Stimulated activated naive B cell treated with anti-CD40 and anti-IgM and Interleukin-4, amounts not matched to agents 10 μg/mL and 1 μg/mL and 100 μg/mL, for 72 hours (primary cell): ENCODE results near the gene CRYZ.
"Not testable (repeated sequence)": the region's sequence is repeated elsewhere in the genome, so short reads cannot be mapped to it uniquely, and the experiment has no call there.

Experiments
- ATAC-seq, 2 donors: fragments of 150-1000 bp; cut with Tn5 transposase; replicated peaks; 2 replicates each; pipeline ENCODE4 v1.10.0; 2021; ENCODE audit warnings: moderate library complexity in 1 of 2
- DNase-seq: peaks from one replicate; pipeline ENCODE4 v3.0.0; 2021
- H3K27ac Mint-ChIP-seq: one replicate; pipeline ENCODE4 v1.8.0; 2022; ENCODE audit warnings: mild to moderate bottlenecking, mixed read lengths
- H3K27me3 Mint-ChIP-seq, 2 donors: one replicate each; pipeline ENCODE4 v1.8.0; 2022; ENCODE audit warnings: mixed read lengths in 2 of 2
- H3K36me3 Mint-ChIP-seq, 2 donors: one replicate each; pipeline ENCODE4 v1.8.0; 2022; ENCODE audit warnings: mixed read lengths in 2 of 2, mild to moderate bottlenecking in 1 of 2
- H3K4me1 Mint-ChIP-seq, 2 donors: one replicate each; pipeline ENCODE4 v1.8.0; 2022; ENCODE audit warnings: mixed read lengths in 2 of 2, mild to moderate bottlenecking in 1 of 2
- H3K4me3 Mint-ChIP-seq, 2 donors: one replicate each; pipeline ENCODE4 v1.8.0; 2022; ENCODE audit warnings: mild to moderate bottlenecking in 2 of 2, mixed read lengths in 2 of 2, moderate library complexity in 1 of 2
- H3K9me3 Mint-ChIP-seq, 2 donors: one replicate each; pipeline ENCODE4 v1.8.0; 2022; ENCODE audit warnings: mixed read lengths in 2 of 2, mild to moderate bottlenecking in 1 of 2

The CRYZ gene

GRCh38 chr1:74681851-74682250, 51.0 kb downstream of the CRYZ start:
- Mint-ChIP-seq H3K27me3 (peaks cover 0 to 15% of the 10 kb centered on the region in 2 donors), H3K9me3 (no peaks in the 10 kb centered on the region), H3K36me3 (no peaks in the 10 kb centered on the region), H3K4me1 (peaks cover 2 to 8% of the 10 kb centered on the region in 2 donors), H3K27ac (no peak overlapping the region), H3K4me3 (no peak overlapping the region)
- no peak for ATAC-seq
- DNase-seq, result no peak

GRCh38 chr1:74681449-74681848, 51.4 kb downstream of the CRYZ start:
- peaks cover 2 to 8% of the 10 kb centered on the region in 2 donors for H3K4me1 Mint-ChIP-seq
- no peak overlapping the region for H3K27ac Mint-ChIP-seq
- peaks cover 0 to 16% of the 10 kb centered on the region in 2 donors for H3K27me3 Mint-ChIP-seq
- ATAC-seq (peak; percentile 74 to 79), DNase-seq (no peak)
- H3K36me3 Mint-ChIP-seq, result no peaks in the 10 kb centered on the region
- no peaks in the 10 kb centered on the region for H3K9me3 Mint-ChIP-seq
- no peak overlapping the region for H3K4me3 Mint-ChIP-seq

GRCh38 chr1:74681001-74681400, 51.8 kb downstream of the CRYZ start:
- Mint-ChIP-seq H3K4me3 (no peak overlapping the region), H3K27me3 (peaks cover 0 to 16% of the 10 kb centered on the region in 2 donors), H3K36me3 (no peaks in the 10 kb centered on the region), H3K9me3 (no peaks in the 10 kb centered on the region), H3K27ac (no peak overlapping the region), H3K4me1 (peaks cover 2 to 8% of the 10 kb centered on the region in 2 donors)
- ATAC-seq (peak in 1 of 2 donors; percentile 16), DNase-seq (no peak)

DNA sequence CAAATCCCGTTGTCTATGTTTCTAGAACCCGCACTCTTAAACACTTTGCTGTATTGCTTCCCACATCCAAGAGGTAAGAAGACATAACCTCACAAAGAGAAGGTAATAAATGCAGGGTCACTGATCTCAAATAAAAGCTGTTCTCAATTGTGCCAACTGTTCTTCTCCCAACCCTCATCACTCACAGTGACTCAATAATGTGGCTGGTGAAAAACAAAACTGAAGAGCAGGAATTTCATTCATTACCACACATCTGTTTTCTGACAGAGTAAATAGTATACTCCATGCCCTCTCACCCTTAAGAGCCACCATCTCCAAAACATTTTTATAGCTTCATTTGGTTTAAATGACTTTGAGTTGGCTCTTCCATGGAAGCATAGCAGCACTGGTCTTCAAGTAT, 53.0 kb downstream of the CRYZ start:
- ATAC-seq, result no peak
- H3K27ac Mint-ChIP-seq, result no peak overlapping the region

GRCh38 chr1:74677926-74678325, 54.9 kb downstream of the CRYZ start:
- DNase-seq (no peak), ATAC-seq (no peak)
- H3K9me3 Mint-ChIP-seq, result no peaks in the 10 kb centered on the region
- H3K27me3 Mint-ChIP-seq, result peaks cover 18 to 43% of the 10 kb centered on the region in 2 donors
- no peak overlapping the region for H3K4me3 Mint-ChIP-seq
- H3K36me3 Mint-ChIP-seq, result no peaks in the 10 kb centered on the region
- peaks cover 12 to 29% of the 10 kb centered on the region in 2 donors for H3K4me1 Mint-ChIP-seq
- no peak overlapping the region for H3K27ac Mint-ChIP-seq

More for the DNA sequence above, 53.0 kb downstream of the CRYZ start:
- Mint-ChIP-seq H3K27me3 (peaks cover 2 to 24% of the 10 kb centered on the region in 2 donors), H3K4me1 (peaks cover 2 to 10% of the 10 kb centered on the region in 2 donors), H3K36me3 (no peaks in the 10 kb centered on the region), H3K9me3 (no peaks in the 10 kb centered on the region), H3K4me3 (no peak overlapping the region)
- no peak for DNase-seq

DNA sequence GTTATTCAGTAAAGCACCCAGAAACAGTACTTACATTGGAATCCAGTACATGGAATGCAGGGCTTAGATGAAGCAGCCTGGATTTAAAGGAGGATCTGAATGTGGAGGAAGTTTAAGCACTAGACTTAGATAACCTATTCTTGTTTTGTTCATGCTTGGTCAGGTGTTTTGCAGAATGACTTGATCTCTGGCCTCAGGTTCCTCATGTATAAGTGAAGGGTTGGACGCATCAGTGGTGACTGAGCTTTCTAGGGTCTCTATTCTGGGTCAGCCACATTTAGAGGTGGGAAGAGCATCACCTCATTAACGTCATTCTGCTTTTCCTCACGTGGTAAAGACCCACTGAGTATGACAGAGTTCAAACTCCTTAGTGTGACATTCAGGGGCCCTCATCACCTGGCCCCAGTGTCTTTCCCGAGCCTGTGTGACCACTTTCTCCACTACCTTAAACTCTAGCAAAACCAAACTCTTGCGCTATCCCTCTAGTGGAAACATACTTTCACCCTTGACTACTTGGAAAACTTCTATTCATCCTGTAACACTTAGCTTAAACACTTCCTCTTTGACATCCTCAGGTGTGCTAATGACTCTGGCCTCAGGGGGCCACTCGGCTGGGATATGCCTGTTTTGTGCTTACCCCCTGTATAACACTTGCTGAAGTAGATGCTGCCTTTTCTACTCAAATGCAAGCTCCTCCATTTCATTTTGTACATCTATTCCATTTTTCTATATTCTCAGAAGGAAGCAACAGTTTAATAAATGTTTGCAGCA, 58.4 kb downstream of the CRYZ start:
- H3K27me3 Mint-ChIP-seq, result peaks cover 26 to 47% of the 10 kb centered on the region in 2 donors
- H3K4me1 Mint-ChIP-seq, result peaks cover 12 to 23% of the 10 kb centered on the region in 2 donors
- ATAC-seq, result peak; percentile 59 to 70

DNA sequence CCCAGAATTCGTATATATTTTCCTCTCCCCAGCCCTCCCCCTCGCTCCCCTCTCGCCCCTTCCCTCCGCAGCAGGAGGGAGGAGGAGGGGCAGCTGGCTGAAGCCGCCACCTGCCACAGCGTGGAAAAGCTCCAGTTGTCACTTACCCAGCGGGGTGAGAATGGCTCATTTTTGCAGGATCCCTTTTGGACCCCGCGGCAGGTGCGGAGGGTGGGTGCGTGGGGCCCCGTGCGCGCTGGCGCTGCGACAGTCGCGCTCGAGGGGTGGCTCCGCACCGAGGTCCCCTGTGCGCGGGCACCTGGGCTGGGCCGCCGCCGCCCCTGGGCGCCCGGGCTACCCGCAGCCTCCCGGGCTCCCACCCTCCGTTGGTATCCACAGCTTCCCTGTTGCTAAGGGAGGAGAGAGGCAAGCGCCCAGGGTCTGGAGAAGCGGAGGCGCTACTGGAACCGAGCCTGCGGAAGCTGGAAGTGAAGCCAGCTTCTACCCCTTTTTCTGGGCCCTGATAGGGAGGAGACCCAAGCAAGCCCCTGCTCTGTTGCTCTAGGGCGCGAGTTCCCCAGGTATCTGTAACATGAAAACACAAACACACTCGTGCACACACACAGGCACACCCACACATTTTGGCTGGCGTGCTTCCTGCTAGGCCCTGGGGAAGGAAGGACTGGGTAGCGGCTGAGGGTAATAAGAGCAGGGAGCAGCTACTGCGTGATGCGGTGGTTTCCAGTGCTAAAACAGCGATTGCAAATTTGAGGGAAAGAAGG, 59.3 kb downstream of the CRYZ start, which contains the start of gene ERICH3:
ERICH3 (minus strand) TSS at position 442 of the 761 bp plus-strand sequence; CDS start at position 169, 273 bp downstream.
- DNase-seq, result no peak
- Mint-ChIP-seq H3K9me3 (peaks cover 5 to 6% of the 10 kb centered on the region in 2 donors), H3K36me3 (peaks cover 2 to 4% of the 10 kb centered on the region in 2 donors), H3K27me3 (peaks cover 30 to 41% of the 10 kb centered on the region in 2 donors), H3K27ac (no peak within 1 kb of the TSS), H3K4me3 (peak within 1 kb of the TSS; percentile 55 to 77), H3K4me1 (peaks cover 12 to 23% of the 10 kb centered on the region in 2 donors)
- peak; percentile 52 to 55 for ATAC-seq

More for the DNA sequence above, 58.4 kb downstream of the CRYZ start:
- Mint-ChIP-seq H3K27ac (no peak overlapping the region), H3K4me3 (peak overlapping the region; percentile 55 to 77), H3K36me3 (peaks cover 2 to 4% of the 10 kb centered on the region in 2 donors), H3K9me3 (peaks cover 5 to 6% of the 10 kb centered on the region in 2 donors)
- no peak for DNase-seq

GRCh38 chr1:74670866-74671265, 62.0 kb downstream of the CRYZ start:
- DNase-seq, H3K36me3 Mint-ChIP-seq, H3K27ac Mint-ChIP-seq, H3K9me3 Mint-ChIP-seq, H3K4me3 Mint-ChIP-seq, ATAC-seq: not testable (repeated sequence)
- H3K27me3 Mint-ChIP-seq, result peaks cover 30 to 34% of the 10 kb centered on the region in 2 donors
- H3K4me1 Mint-ChIP-seq, result peaks cover 12 to 23% of the 10 kb centered on the region in 2 donors
